D721Med (cell line): Measurements from ENCODE around the gene ACOT11.

Source experiments
- DNase-seq: peaks from one replicate; pipeline ENCODE4 v3.0.0; 2011; ENCODE audit warnings: low spot score; ENCODE audit not compliant: insufficient read length
- FAIRE-seq: peaks from 2 replicates; lab custom pipeline; 2011; peaks lifted over from hg19 to GRCh38; lab: Jason Lieb, UNC
- TF ChIP-seq, protein P1 (sequence below): IDR thresholded peaks from 2 replicates; pipeline ENCODE4 v1.5.1; 2012; ENCODE audit warnings: mild to moderate bottlenecking, control low read depth; ENCODE audit not compliant: insufficient read depth; ENCODE audit errors: missing control alignments

ACOT11 gene

DNA sequence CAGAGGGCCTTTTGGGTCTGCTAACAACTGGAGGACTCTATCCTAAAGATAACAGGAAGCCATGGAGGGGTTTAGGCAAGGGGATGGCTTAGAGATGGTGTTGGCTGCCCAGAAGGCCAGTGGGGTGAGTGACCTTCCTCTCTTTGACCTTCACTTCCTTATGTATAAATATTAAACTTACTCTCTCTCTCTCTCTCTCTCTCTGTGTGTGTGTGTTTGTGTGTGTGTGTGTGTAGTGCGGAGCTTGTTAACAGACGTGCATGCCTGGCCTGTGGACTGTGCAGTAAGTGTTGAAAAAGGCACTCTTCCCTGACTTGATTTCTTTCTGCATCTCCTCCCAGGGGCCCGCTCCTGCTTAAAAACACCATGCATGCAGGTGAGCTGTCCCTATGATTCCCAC lies 103.6 kb downstream of the ACOT11 start:
- DNase-seq: no peak
- TF ChIP-seq, protein P1, sequence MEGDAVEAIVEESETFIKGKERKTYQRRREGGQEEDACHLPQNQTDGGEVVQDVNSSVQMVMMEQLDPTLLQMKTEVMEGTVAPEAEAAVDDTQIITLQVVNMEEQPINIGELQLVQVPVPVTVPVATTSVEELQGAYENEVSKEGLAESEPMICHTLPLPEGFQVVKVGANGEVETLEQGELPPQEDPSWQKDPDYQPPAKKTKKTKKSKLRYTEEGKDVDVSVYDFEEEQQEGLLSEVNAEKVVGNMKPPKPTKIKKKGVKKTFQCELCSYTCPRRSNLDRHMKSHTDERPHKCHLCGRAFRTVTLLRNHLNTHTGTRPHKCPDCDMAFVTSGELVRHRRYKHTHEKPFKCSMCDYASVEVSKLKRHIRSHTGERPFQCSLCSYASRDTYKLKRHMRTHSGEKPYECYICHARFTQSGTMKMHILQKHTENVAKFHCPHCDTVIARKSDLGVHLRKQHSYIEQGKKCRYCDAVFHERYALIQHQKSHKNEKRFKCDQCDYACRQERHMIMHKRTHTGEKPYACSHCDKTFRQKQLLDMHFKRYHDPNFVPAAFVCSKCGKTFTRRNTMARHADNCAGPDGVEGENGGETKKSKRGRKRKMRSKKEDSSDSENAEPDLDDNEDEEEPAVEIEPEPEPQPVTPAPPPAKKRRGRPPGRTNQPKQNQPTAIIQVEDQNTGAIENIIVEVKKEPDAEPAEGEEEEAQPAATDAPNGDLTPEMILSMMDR: no peak
- no peak for FAIRE-seq

DNA sequence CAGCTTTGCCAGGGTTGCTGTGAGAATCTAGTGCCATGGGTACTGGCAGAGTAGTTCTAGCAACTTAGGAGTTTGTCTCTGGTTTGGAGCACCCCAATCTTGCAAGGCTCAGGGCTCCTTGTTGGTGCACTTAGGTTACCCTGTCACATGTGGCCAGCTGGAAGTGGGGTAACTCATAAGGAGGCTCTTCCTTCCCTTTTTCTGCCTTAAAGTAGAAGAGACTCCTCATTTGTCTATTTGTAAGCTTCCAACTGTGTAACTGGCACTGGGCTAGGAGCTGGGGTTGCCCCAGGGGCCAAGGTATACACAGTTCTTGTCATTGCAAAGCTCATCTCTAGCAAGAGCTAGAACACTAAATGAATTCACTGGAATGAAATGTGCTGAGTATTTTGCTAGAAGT lies 104.1 kb downstream of the ACOT11 start:
- DNase-seq (no peak), FAIRE-seq (no peak)
- TF ChIP-seq, protein P1: no peak

DNA sequence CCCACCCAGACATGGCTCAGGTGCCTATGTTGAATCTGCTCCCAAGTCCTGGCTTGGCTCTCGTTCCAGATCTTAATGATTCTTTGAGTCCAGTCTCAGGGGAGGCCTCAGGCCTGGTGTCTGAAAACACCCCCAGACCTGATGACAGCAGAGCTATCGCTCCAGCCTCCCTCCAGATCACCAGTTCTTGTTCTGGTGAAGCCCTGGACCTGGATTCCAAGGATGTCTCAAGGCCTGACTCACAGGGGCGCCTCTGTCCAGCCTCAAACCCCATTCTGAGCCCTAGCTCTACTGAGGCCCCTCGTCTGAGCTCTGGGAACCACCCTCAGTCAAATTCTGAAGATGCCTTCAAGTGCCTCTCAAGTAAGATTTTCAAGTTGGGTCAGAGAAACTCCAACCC lies 105.0 kb downstream of the ACOT11 start:
- TF ChIP-seq, protein P1: no peak
- DNase-seq (no peak), FAIRE-seq (no peak)

DNA sequence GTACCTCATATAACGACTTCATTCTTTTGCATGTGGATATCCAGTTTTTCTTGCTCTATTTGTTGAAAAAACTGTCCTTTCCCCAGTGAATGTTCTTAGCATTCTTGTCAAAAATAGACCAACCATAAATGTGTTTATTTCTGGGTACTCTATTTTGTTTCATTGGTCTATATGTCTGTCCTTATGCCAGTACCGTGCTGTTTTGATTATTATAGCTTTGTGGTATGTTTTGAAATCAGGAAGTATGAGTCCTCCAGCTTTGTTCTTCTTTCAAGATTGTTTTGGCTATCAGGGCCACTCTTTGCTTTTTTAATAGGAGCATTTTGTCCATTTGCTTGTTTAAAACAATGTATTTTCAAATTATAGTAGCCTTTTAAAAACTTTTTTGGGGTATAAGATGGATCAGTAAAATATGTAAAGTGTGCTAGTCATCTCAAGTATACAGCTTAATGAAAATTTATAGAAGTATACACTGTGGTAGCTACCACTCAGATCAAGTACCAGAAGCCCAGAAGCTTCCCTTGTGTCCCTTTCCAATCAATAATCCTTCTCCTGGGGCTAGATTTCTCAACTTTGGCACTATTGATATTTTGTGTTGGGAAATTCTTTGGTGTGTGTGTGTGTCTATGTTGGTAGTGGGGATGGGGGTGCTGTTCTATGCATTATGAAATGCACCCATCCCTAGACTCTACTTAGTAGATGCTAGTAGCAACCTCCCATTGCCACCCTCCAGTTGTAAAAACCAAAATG lies 110.3 kb downstream of the ACOT11 start:
- DNase-seq (no peak), FAIRE-seq (no peak)
- TF ChIP-seq, protein P1: no peak
